Endodermal cell (in vitro differentiated cells): ENCODE measurements around the gene EEF1A2. TPM values are rescaled to one million over a fixed set of nuclear protein-coding genes. Genes with fewer than 3 reads are reported as not detected.

Source experiments
- DNase-seq: peaks from one replicate; pipeline ENCODE4 v3.0.0-alpha.2; 2017
- H3K27ac ChIP-seq: 2 replicates; pipeline ENCODE4 v1.5.1; 2013; ENCODE audit warnings: mild to moderate bottlenecking, low read depth, low read length, moderate library complexity
- H3K27me3 ChIP-seq: 2 replicates; pipeline ENCODE4 v1.6.1; 2013; ENCODE audit warnings: mild to moderate bottlenecking, low read length, moderate library complexity; ENCODE audit not compliant: insufficient read depth, control insufficient read depth, poor library complexity, severe bottlenecking
- H3K36me3 ChIP-seq: 2 replicates; pipeline ENCODE4 v1.7.0; 2013; ENCODE audit warnings: mild to moderate bottlenecking, low read length, moderate library complexity; ENCODE audit not compliant: control insufficient read depth, insufficient read depth
- H3K4me1 ChIP-seq: one replicate; pipeline ENCODE4 v1.7.0; 2013; ENCODE audit warnings: low read length; ENCODE audit not compliant: control insufficient read depth, insufficient read depth
- H3K4me3 ChIP-seq: 2 replicates; pipeline ENCODE4 v1.5.1; 2013; ENCODE audit warnings: mild to moderate bottlenecking, low read length, moderate library complexity
- H3K9ac ChIP-seq: 2 replicates; pipeline ENCODE4 v1.6.1; 2013; ENCODE audit warnings: mild to moderate bottlenecking, low read length, moderate library complexity; ENCODE audit not compliant: poor library complexity, severe bottlenecking; ENCODE audit errors: extremely low read depth
- H3K9me3 ChIP-seq: 2 replicates; pipeline ENCODE4 v1.6.1; 2013; ENCODE audit warnings: mild to moderate bottlenecking, low read length, moderate library complexity; ENCODE audit not compliant: control insufficient read depth
- H3K27ac Mint-ChIP-seq: 2 replicates; pipeline ENCODE4 v1.8.0; 2020; ENCODE audit warnings: mixed read lengths
- H3K27me3 Mint-ChIP-seq: 2 replicates; pipeline ENCODE4 v1.8.0; 2021; ENCODE audit warnings: mild to moderate bottlenecking, mixed read lengths; ENCODE audit not compliant: insufficient read depth
- H3K36me3 Mint-ChIP-seq: 2 replicates; pipeline ENCODE4 v1.8.0; 2020; ENCODE audit warnings: low read depth, mixed read lengths
- H3K4me1 Mint-ChIP-seq: 2 replicates; pipeline ENCODE4 v1.8.0; 2020; ENCODE audit warnings: mixed read lengths
- H3K4me3 Mint-ChIP-seq: 2 replicates; pipeline ENCODE4 v1.8.0; 2020; ENCODE audit warnings: mild to moderate bottlenecking, moderate library complexity, mixed read lengths
- H3K9me3 Mint-ChIP-seq: 2 replicates; pipeline ENCODE4 v1.8.0; 2020; ENCODE audit warnings: mild to moderate bottlenecking, mixed read lengths
- WGBS, 2 experiments: methylation state at CpG; one replicate each; pipeline versions ENCODE4 v1.1.5 to v1.1.7; 2013; ENCODE audit warnings: missing lambda C conversion rate in 2 of 2, mixed read lengths in 1 of 2; ENCODE audit not compliant: insufficient coverage in 1 of 2, insufficient read length in 1 of 2; 5-methylcytosine and 5-hydroxymethylcytosine counted together
- total RNA-seq, 2 donors: library from RNA; stranded (reverse); fragmentation: NEBNext Ultra II Directional in 1 of 2; extraction: Animal tissue kit (Norgen Biotek cat#: 25700) in 1 of 2; gene quantifications; 2 replicates in 1 of 2; 3 replicates in 1 of 2; pipeline ENCODE4 v1.2.1, GENCODE V29; 2021
- TF ChIP-seq, protein P1 (sequence below): fragments of 200-600 bp; sonication (generic); conservative IDR thresholded peaks from 2 replicates; pipeline ENCODE4 v1.5.0; 2021; ENCODE audit warnings: antibody characterized with exemption, mild to moderate bottlenecking

The EEF1A2 gene
- total RNA-seq, 2 donors from 2014 or later = 12.1 to 22.6 TPM

DNA sequence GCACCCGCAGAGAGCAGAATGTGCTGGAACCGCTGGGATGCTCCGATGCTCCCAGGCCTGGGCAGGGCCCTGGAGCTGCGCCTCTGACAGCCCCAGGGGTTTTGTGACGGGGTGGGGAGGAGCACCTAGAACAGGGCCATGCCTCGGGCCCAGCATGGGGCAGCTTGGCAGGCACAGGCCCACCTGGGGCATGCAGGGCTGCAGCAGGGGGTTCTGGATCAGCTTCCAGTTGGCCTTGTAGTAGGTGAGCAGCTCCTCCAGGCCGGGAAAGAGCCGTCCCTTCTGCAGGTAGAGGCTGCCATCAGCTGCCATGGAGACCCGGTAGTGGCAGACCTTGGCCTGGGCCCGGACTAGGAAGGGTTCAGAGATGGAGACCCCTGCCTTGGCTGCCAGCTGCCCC lies 44.2 kb upstream of the EEF1A2 start:
- Histone ChIP-seq H3K27me3 (no peaks in the 10 kb centered on the region), H3K4me3 (no peak overlapping the region), H3K9me3 (no peaks in the 10 kb centered on the region), H3K9ac (no peak overlapping the region), H3K36me3 (no peaks in the 10 kb centered on the region), H3K4me1 (no peaks in the 10 kb centered on the region), H3K27ac (no peak overlapping the region)
- H3K9me3 Mint-ChIP-seq = no peaks in the 10 kb centered on the region
- 90 to 92% methylated on average over 4 to 10 of the region's 10 CpGs for WGBS, 2 experiments
- no peaks in the 10 kb centered on the region for H3K36me3 Mint-ChIP-seq
- H3K27me3 Mint-ChIP-seq = no peaks in the 10 kb centered on the region
- no peak for DNase-seq
- H3K4me3 Mint-ChIP-seq = no peak overlapping the region
- no peak overlapping the region for H3K27ac Mint-ChIP-seq
- H3K4me1 Mint-ChIP-seq = peaks cover 7% of the 10 kb centered on the region
- TF ChIP-seq, protein P1, sequence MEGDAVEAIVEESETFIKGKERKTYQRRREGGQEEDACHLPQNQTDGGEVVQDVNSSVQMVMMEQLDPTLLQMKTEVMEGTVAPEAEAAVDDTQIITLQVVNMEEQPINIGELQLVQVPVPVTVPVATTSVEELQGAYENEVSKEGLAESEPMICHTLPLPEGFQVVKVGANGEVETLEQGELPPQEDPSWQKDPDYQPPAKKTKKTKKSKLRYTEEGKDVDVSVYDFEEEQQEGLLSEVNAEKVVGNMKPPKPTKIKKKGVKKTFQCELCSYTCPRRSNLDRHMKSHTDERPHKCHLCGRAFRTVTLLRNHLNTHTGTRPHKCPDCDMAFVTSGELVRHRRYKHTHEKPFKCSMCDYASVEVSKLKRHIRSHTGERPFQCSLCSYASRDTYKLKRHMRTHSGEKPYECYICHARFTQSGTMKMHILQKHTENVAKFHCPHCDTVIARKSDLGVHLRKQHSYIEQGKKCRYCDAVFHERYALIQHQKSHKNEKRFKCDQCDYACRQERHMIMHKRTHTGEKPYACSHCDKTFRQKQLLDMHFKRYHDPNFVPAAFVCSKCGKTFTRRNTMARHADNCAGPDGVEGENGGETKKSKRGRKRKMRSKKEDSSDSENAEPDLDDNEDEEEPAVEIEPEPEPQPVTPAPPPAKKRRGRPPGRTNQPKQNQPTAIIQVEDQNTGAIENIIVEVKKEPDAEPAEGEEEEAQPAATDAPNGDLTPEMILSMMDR = no peak

DNA sequence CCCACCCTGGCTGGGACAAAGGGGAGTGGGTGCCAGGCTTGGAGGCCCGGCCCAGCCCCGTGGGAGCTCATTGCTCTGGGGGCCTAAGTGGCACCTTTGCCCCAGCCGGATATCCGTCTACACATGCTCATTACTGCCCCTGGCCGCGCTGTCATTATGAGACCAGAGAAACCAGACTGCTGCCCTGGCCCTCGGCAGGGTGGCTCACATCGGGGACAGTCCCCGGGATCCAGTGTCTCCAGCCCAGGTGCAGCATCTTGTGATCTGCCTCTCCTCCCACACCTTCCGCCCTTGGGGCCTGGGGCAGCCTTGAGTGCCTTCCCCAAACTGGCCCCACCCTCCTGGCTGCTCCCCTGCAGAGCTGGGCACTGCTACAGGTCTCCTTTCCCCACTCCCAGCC lies 43.8 kb upstream of the EEF1A2 start:
- no peak overlapping the region for H3K9ac ChIP-seq
- no peak overlapping the region for H3K4me3 ChIP-seq
- WGBS, 2 experiments = 91 to 92% methylated on average over 8 to 10 of the region's 10 CpGs
- H3K27me3 Mint-ChIP-seq = no peaks in the 10 kb centered on the region
- no peak for DNase-seq
- peaks cover 7% of the 10 kb centered on the region for H3K4me1 Mint-ChIP-seq
- H3K9me3 Mint-ChIP-seq = no peaks in the 10 kb centered on the region
- no peaks in the 10 kb centered on the region for H3K36me3 Mint-ChIP-seq
- TF ChIP-seq, protein P1 = no peak
- H3K27ac Mint-ChIP-seq = no peak overlapping the region
- H3K27me3 ChIP-seq = no peaks in the 10 kb centered on the region
- no peak overlapping the region for H3K27ac ChIP-seq
- no peaks in the 10 kb centered on the region for H3K4me1 ChIP-seq
- no peaks in the 10 kb centered on the region for H3K36me3 ChIP-seq
- H3K4me3 Mint-ChIP-seq = no peak overlapping the region
- no peaks in the 10 kb centered on the region for H3K9me3 ChIP-seq

DNA sequence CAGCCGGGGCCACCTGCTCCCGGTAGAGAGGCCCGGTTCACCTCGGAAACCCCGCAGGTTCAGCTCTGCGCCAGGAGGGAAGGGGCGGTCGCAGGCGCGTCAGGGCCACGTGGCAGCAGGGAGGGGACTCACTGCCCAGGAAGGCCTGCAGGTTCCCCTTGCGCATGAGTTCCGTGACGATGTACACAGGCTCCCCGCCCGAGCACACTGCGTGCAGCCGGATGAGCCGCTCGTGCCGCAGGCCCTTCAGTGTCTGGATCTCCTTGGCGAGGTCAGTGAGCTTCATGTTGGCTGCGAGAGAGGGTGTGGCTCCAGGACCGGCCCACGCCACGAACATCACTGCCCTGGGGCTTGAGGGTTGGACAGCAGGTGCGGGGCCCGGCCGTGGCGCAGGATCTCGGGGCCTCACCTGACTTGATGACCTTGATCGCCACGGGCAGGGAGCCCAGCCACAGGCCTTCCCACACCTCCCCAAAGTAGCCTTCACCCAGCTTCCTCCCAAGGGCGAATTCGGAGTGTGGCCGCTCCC lies 43.2 kb upstream of the EEF1A2 start:
- H3K27ac ChIP-seq = no peak overlapping the region
- WGBS, 2 experiments = 88 to 93% methylated on average over 31 to 36 of the region's 36 CpGs
- H3K9me3 ChIP-seq = no peaks in the 10 kb centered on the region
- TF ChIP-seq, protein P1 = no peak
- DNase-seq = no peak
- H3K9me3 Mint-ChIP-seq = no peaks in the 10 kb centered on the region
- no peaks in the 10 kb centered on the region for H3K36me3 ChIP-seq
- peaks cover 7% of the 10 kb centered on the region for H3K4me1 Mint-ChIP-seq
- no peaks in the 10 kb centered on the region for H3K27me3 Mint-ChIP-seq
- no peaks in the 10 kb centered on the region for H3K27me3 ChIP-seq
- no peaks in the 10 kb centered on the region for H3K4me1 ChIP-seq
- H3K36me3 Mint-ChIP-seq = no peaks in the 10 kb centered on the region
- no peak overlapping the region for H3K4me3 ChIP-seq
- H3K27ac Mint-ChIP-seq = no peak overlapping the region
- H3K9ac ChIP-seq = no peak overlapping the region
- H3K4me3 Mint-ChIP-seq = no peak overlapping the region
